Kasumi-1 (cell line): ENCODE data around the gene HESX1.
A peak's percentile ranks its signal among the peaks of the same experiment; 100 is the strongest.

ENCODE experiments used
- DNase-seq, 2 experiments: peaks; one replicate each; lab custom pipeline; 2025; lab: John Stamatoyannopoulos, UW

HESX1 gene

DNA sequence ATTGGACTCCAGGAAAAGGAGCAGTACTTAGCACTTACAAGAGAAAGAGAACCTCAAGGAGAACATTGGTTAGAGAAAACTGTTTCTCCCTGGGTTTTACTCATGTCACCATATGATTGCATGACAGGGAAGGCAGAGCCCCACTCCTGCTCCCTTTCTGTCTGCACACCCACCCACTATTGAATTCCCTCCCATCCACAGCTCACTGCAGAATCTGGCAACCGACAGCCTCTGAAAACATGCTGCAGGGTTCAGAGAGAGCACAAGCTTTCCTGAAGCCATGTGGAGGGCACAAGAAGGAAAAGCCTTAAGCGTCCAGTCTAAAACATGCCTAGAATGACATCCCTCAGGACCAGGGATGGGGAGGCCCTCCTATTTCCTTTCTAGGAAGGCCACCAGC lies 31.6 kb downstream of the HESX1 start:
- DNase-seq = no peak

DNA sequence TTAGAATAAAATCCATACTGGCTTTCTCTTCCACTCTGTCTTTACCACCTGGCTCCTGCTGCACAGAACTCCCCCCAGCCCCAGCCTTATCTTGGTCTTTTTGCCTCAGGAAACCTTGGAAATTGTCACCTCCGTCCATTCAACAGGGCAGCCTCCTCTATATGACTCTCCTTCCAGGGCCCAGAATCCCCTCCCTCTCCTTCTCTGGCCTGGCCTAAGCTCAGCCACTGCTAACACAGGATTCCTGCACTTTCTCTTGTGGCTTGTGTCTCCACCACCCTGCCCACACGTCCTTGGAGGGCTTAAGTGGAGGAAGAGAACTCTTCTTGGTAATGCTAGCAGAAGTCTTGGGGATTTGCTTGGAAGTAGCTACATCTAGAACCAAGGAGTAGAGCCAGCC lies 33.1 kb downstream of the HESX1 start:
- DNase-seq = no peak

DNA sequence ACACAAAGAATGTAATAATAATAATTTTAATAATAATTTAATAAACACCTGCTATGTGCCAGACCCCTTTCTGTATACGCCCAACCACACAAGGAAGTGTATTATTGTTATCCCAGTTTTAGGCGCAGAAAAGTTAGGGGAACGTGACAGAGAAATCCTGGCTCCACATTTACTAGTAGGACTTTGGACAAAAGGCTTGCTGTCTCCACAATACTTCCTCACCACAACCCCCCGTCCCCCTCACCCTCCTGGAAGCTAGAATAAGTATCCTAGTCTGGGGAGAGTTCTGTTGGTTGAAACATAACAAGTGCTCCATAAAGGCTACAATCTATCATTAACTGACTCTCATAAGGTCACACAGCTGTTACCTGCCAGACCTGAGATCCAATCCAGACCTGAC lies 34.1 kb downstream of the HESX1 start:
- DNase-seq = no peak

DNA sequence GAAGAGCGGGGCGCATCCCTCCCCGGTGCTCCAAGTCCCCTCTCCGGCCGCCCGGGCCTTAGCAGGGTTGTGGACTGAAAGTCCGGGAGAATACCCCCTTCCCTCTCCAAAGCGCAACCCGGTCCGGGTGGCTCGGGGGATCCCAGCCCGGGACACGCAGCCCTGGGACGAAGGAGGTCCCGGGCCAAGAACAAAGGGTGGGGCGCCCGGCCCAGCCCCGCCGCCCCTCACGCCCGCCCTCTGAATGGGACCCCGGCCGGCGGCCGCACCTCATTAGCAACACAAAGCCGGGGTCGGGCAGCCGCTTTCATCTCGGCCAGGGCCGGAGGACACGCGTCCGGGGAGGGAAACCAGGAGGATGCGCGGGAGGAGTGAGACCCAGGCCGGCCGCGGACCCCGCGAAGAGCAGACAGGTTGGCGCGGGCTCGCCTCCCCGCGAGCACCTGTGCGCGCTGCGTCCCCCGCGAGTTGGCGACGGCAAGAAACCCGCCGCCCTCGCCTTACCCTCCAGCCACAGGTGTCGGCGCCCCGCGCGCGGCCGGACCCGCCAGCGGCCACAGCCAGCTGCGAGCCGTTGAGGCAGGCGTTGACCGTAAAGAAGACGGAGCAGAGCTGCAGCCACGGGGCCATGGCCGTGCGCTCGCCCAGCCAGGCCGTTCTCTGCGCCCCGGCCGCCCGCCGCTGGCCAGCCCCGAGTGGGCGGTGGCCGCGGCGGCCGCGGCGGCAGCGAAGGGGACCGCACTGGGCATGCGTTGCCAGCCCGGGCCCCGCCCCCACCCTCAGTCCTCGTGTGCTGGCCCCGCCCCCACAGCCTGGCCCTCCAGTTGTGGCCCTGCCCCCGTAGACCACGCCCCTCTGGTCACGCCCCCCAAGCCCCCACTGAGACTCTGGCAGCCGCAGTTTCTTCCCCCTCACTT lies 34.9 kb downstream of the HESX1 start, which contains the start of gene IL17RD:
Gene IL17RD (minus strand): TSS at position 697 of the 917 bp plus-strand sequence. CDS start 67 bp downstream, at position 630.
- peak; percentile 15 to 45 for DNase-seq

DNA sequence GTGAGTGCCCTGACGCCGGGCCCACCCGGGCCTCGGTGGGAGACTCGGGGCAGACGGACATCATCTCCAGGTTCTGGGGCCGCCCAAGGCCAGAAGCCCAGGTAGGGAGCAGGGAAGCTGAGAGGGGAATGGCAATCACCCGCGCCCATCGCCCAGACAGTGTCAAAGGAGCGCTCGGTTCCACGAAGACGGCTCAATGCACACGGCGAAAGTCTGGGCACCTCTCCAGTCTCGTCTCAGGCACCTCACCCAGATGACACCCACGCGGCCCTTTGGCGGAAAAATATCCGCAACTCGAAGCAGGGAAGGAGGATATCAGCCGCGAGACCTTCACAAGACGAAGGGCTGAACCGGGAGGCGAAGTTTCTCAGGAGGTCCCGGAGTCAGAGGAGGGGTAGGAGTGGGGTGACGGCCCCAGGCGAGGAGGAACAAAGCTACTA lies 35.5 kb downstream of the HESX1 start:
- DNase-seq = no peak

DNA sequence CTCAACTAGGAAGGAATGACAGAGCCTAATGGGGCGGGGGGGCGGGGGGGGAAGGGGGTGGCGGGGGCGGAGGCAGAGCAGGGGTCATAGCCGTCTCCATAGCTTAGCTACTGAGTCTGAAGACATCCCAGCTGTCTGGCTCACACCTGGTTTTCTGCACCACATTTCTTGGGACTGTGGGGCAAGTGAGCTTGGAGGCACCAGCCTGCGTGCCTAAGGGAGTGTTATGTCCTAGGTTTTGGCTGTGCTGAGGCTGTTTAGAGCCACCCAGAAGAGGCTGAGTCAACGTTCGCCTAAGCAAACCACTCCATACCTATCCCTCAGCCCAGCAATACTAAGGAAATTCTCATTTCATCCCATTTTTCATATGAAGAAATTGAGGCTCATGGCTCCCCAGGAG lies 36.0 kb downstream of the HESX1 start:
- DNase-seq = no peak

DNA sequence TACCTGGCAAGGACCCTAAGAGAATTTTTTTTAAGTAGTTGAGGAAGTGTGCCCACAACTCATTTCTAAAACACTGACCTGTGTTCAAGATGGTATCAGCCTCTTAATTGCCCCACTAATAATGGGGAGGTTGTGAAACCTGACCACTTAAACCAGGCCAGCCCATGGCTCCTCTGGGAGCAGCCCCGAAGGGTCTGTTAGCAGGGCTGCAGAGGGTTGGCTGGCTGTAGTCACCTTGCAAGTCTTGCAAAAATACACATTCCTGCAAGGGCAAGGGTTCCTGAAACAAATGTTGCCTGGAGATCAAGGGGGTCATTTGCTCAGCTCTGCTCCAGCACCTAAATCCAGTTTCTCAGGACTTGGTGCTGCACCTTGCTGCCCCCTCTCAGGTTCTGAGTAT lies 37.9 kb downstream of the HESX1 start:
- DNase-seq = no peak

DNA sequence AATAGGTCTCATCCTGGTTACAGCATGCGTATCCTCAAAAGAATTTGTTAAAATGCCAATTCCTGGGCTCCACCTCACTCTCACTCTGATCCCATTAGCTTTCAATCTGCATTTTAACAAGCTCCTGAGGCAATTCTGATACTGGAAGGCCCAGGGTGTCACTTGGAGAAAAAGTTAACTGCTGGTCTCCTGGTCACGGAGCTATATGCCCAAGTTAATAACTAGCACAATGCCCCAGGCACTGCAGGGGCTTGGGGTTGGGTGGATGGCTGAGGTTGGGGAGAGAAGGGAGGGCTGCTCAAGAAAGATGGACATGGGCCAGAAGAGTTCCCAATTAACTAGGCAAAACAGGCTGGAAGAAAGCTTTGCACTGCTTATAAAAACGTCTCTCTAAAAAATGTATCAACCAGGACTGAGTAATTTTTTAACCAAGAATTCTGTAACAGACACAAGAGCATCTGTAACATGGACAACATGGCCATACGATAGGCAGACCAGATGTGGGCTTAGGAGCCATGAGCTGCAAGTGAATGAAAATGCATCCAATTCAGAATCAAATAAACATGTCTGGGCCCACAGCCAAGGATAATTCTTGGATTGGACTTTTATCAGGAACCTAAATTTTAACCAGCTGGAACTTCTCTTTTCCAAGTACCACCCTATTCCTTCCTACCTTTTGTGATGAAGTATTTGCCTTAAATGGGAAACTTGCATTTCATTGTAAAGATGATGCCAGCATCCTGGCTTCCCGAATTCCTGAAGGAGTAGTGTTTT lies 38.8 kb downstream of the HESX1 start:
- no peak for DNase-seq

DNA sequence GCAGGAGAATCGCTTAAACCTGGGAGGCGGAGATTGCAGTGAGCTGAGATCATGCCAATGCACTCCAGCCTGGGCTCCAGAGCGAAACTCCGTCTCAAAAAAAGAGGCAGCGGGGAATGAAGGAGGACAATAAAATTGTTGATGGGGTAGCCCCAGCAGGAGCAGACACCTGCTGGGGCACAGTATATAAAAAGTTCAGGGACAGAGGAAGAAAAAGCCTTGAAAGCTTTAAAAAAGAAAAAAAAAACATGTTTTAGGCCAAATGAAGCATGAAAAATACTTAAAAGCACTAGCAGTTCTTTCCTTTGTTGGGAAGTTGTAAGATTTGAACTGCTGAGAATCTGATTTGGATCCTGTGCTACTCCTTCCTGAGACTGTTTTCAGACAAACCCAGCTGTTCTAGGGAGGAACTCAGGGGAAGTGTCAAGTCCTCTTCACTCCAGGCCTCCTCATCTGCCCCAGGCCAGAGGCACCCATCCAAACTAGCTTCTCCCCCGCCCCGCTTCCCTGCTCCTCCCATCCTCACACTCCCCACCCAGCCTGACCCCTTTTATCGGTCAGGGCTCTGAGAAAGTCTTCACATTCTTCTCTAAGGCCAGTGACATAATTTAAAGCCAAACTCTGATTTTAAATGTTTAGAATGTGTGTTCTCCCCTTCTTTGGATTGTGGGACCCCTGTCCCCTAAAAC lies 39.6 kb downstream of the HESX1 start:
- DNase-seq = no peak

DNA sequence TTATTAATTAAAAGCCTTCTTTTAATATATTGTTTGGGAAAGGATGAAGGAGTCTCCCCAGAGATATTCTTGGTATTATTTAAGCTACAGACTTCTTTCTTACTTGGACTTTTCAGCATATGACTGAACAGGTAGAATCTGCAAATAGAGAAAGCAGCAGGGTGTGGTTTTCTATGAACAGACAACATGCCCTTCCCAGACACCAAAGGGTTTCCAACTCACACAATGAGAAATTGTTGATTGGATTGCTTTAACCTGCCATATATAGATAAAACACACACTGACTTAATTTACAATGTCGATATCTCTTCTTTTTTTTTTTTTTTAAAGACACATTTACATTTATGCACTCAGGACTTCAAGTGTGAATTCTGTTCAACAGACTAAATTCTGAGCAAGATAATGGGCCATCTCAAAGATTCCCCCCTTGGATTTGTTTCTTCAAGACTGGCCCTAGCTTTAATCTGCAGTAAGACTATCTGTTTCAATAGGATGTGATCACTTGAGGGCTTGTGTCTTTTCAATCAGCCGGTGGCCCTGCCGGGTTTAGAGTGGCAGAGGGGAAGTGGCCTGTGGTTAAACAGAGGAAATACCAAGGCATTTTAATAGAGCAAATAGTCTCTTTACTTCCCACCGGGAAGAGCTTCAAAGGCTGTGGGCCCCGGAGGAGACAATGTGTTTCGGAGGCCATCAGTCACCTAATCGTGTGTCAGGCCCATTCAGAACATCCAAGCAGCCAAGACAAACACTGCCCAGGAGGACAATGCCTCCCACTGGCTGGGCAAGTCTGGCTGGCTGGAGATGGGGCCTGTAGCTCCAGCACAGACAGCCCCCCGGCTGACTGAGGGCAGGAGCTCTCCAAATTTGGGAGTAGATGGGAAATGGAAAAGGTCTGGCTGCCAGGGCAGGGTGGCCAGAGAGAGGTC lies 40.7 kb downstream of the HESX1 start:
- DNase-seq = peak; percentile 54 to 73

DNA sequence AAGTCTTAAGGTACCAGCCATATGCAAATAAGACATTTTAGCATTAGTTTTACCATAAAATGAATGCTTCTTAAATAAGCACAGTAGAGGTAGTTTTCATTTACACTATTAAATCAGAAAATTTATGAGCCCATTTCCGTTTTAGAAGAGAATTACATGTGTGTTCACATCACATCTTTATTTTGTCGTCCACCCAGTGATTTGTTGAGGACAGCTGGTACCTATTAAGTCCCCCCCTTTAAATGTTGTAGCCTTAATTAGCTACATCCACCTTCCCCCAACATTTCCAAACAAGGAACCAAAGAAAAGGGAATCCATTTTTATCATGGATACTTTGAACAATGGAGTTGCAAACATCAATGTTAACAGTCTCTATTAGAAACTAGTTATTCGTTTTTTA lies 41.5 kb downstream of the HESX1 start:
- no peak for DNase-seq

DNA sequence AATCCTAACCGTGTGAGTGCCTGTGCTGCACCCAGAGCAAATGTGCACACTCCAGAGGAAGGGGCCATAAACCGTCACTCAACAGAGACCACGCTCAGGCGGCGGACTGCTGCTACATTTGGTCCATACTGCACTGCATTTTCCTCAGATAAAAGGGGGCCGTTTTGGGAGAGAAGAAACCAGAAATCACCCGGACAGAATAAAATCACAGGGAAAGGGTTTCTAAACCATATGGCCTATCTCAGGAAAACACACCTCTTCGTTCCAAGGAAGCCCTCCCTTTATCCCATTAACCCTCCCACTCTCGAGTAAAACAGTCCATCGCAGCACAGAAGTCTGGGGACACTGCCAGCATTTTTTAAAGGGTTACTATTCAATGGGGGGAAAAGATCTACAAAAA lies 42.2 kb downstream of the HESX1 start:
- DNase-seq = no peak

DNA sequence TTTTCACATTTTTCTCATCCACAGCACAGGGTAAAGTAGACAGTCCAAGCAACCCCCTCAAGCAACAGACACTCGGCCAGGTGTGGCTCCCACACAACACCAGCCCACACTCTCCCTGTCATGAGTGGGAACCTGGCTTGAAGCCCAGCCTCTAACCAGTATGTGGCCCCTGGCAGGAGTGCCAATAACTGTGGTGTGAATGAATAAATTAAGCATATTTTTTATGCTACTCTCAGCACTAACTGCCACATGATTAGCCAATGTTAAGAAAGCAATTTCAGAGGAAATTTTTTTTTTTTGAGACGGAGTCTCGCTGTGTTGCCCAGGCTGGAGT lies 44.5 kb downstream of the HESX1 start:
- DNase-seq = no peak

DNA sequence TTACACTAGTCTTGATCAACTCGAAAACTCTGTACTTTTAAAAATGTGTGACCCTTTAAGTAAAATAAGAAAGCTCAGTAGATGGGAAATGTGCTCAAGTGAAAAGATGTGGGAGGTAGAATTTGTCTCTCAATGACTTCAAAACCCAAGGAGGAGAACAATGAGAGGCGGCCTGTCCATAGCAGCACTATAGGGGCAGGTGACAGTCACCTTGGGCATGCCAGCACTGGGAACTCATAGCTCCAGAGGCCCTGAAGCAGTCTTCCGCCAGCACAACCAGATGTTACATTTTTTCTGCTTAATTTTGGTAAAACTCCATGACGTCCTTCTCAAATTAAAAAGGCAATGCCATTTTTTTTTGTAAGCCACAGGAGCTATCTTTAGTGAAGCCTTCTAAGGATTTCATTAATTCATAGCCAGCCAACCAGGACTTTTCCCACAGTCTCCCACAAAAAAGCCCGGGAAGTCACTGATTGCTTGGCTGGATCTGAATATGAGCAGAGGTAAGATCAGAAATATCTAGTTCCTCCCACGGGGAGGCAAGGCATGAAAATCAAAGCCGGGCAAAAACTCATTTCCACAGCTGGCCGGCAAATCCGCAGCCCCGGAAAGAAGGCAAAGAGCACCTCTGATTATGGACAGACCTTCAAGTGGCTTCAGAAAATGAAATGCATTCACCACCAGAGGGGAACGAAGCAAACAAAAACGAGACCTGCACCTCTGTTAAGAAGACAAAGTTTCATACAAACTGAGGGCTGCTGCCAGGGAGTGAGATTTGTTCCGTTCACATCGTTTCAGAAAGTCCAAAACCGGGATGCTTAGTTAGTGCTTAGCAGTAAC lies 45.1 kb downstream of the HESX1 start:
- DNase-seq = no peak

DNA sequence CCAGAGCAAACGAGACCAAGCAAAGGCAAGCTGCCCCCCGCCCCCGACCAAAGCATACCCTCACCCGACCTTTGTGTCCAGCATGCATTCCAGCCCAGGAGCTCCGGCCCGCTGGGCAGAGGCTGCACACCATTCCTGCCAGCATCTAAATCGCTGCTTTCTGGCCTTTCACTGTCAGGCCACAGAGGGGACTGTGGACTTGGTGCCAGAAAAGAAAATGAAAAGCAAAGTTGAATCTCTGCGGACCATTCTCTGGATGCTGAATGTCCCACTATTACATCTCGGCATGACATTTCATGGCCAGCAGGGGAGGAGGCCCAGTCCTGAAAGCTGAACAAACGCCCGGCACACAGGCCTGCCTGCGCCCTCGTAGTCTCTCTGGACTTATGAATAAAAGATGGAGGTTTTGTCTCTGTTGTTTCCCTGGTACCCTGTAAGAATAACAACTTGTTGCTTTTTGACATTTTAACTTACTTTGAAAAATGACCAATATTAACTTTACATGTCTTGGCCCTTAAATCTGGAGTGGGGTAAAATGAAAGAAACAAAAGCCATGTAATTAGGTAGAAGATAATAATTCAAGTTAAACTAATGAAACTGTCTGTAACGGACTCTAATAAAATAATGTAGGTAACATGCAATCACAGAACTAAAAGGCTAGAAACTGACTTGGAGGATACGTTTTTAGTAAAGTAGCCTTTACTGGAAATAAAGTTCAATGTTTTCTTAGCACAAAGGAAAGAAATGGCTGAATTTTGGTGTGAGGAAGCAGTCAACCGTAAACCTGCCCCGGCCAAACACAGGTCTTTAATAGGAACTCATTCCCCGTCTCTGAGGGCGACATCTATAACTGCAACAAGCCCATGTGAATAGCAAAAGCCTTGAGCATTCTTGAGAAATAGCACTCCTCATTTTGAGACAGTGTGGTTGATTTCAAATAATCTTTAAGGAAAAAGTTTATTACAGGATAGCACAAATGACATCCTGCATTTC lies 47.3 kb downstream of the HESX1 start:
- no peak for DNase-seq

DNA sequence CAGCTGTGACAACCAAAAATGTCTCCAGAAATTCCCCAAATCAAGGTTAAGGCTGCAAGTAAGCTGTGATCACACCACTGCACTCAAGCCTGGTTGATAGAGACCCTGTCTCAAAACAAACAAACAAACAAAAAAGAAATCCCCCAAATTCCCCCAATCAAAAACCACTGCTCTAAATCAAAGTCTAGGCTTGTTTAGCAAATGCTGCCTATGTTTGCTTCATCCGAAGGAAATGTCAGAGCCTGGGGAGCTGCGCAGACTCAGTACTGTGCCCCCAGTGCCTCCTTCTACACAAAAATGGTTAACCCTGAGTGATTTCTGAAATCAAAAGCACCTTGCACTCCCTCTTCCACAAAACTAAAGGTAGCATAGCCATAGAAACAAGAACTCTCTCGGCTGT lies 48.0 kb downstream of the HESX1 start:
- no peak for DNase-seq

DNA sequence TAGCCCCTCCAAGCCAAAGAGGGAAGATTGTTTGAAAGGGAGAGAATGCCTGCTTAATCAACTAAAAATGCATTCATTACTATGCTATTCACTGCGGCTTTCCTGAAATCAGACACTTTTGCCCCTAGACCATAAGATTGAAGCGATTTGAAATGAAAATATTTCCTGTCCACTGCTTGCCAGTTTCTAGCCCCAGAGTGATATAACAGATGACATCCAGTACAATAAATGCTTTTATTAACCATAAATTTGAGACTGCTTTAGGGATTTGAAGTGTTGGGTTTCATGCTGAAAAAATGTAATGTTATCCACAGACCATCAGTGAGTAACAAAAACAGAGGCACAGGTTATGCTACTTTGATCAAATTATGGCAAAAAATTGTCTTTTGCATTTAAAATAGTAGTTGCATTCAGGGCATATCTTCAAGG lies 48.7 kb downstream of the HESX1 start:
- no peak for DNase-seq

DNA sequence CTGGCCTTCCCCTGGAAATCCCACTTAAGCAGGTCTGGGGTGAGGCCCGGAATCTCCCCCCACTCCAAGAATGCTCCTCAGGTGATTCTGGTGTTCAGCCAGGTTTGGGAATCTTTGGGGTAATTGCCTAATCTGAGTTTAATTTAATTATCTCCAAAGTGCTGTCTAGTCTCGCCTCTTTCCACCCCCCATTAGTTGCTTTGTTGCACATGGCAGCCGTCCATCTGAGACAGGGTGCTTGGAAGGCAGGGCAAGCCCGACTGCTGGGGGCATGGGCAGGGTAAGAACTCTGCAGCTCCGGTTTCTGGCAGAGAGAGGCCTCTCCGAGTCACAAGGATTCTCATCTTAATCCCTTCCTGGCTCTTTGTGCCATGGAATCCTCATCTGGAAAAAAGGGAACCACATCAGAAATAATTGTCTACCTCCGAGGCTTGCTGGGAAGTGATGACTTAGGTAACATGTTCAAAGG lies 49.6 kb downstream of the HESX1 start:
- DNase-seq = no peak
